ENCODE data around the gene EXOSC2.
"Not testable (repeated sequence)": the region's sequence is repeated elsewhere in the genome, so short reads cannot be mapped to it uniquely, and the experiment has no call there.

The EXOSC2 gene

GRCh38 chr9:130668659-130669058 lies 24.9 kb upstream of the EXOSC2 start:
- no peak for DNase-seq

GRCh38 chr9:130669965-130670364 lies 23.6 kb upstream of the EXOSC2 start:
- DNase-seq, result no peak

GRCh38 chr9:130670644-130671043 lies 22.9 kb upstream of the EXOSC2 start:
- no peak for DNase-seq

GRCh38 chr9:130672466-130672865 lies 21.1 kb upstream of the EXOSC2 start:
- DNase-seq, result no peak

- no peak for DNase-seq
These were observed 20.5 kb upstream of the EXOSC2 start for GRCh38 chr9:130672933-130673615.

GRCh38 chr9:130675396-130675795 lies 18.2 kb upstream of the EXOSC2 start:
- DNase-seq, result no peak

- DNase-seq, result no peak
These were observed 16.3 kb upstream of the EXOSC2 start for GRCh38 chr9:130677252-130677651.

GRCh38 chr9:130680836-130681768 lies 12.5 kb upstream of the EXOSC2 start:
- peak in 3 of 5 donors; percentile 24 to 71 (median 27) for DNase-seq

GRCh38 chr9:130681769-130682420 lies 11.7 kb upstream of the EXOSC2 start:
- no peak for DNase-seq

GRCh38 chr9:130682421-130683121 lies 11.0 kb upstream of the EXOSC2 start:
- peak in 4 of 5 donors; percentile 36 to 52 (median 40) for DNase-seq

GRCh38 chr9:130685104-130685503 lies 8.5 kb upstream of the EXOSC2 start:
- DNase-seq, result no peak

GRCh38 chr9:130685945-130686344 lies 7.6 kb upstream of the EXOSC2 start:
- DNase-seq, result not testable (repeated sequence)

GRCh38 chr9:130687615-130688014 lies 6.0 kb upstream of the EXOSC2 start:
- DNase-seq, result no peak

- DNase-seq, result no peak
These were observed 5.5 kb upstream of the EXOSC2 start for GRCh38 chr9:130688072-130688471.

- no peak for DNase-seq
These were observed 4.0 kb upstream of the EXOSC2 start for GRCh38 chr9:130689572-130689936.

- no peak for DNase-seq
These were observed 3.5 kb upstream of the EXOSC2 start for GRCh38 chr9:130689937-130690700.

GRCh38 chr9:130692321-130692720 lies 1.3 kb upstream of the EXOSC2 start:
- DNase-seq, result no peak

GRCh38 chr9:130693101-130693425 lies 517 bp upstream of the EXOSC2 start:
- no peak for DNase-seq

- peak in 1 of 5 donors; percentile 27 for DNase-seq
These were observed 625 bp downstream of the EXOSC2 start for GRCh38 chr9:130694205-130694604.

- DNase-seq, result no peak
These were observed 2.6 kb downstream of the EXOSC2 start for GRCh38 chr9:130696139-130696650.

- DNase-seq, result no peak
These were observed 3.4 kb downstream of the EXOSC2 start for GRCh38 chr9:130696996-130697395.

- no peak for DNase-seq
These were observed 4.9 kb downstream of the EXOSC2 start for GRCh38 chr9:130698514-130698913.
